Effector memory CD4-positive, alpha-beta T cell (primary cell): Measurements from ENCODE around the gene TUBD1.
"Not testable (repeated sequence)": the region's sequence is repeated elsewhere in the genome, so short reads cannot be mapped to it uniquely, and the experiment has no call there.

Experiments
- DNase-seq, 3 donors: peaks; one replicate each; pipeline ENCODE4 v3.0.0-alpha.2; 2020
- H3K27ac ChIP-seq: 2 replicates; pipeline ENCODE4 v1.7.0; 2013; ENCODE audit warnings: mild to moderate bottlenecking, low read length, moderate library complexity; ENCODE audit not compliant: insufficient read depth, poor library complexity, severe bottlenecking
- H3K27me3 ChIP-seq: replicated peaks from 2 replicates; pipeline ENCODE4 v1.7.0; 2013; ENCODE audit warnings: mild to moderate bottlenecking, low read length; ENCODE audit not compliant: insufficient read depth, control insufficient read depth, poor library complexity, severe bottlenecking
- H3K36me3 ChIP-seq: 2 replicates; pipeline ENCODE4 v1.7.0; 2013; ENCODE audit warnings: mild to moderate bottlenecking, low read length, moderate library complexity; ENCODE audit not compliant: control insufficient read depth, insufficient read depth
- H3K4me1 ChIP-seq: 2 replicates; pipeline ENCODE4 v1.7.0; 2013; ENCODE audit warnings: low read length, mild to moderate bottlenecking; ENCODE audit not compliant: control insufficient read depth, insufficient read depth, poor library complexity, severe bottlenecking
- H3K4me3 ChIP-seq: 2 replicates; pipeline ENCODE4 v1.7.0; 2013; ENCODE audit warnings: low read length, low read depth, mild to moderate bottlenecking; ENCODE audit not compliant: insufficient read depth, poor library complexity, severe bottlenecking
- H3K9me3 ChIP-seq: 2 replicates; pipeline ENCODE4 v1.7.0; 2013; ENCODE audit warnings: mild to moderate bottlenecking, low read length, moderate library complexity; ENCODE audit not compliant: control insufficient read depth

The TUBD1 gene

DNA sequence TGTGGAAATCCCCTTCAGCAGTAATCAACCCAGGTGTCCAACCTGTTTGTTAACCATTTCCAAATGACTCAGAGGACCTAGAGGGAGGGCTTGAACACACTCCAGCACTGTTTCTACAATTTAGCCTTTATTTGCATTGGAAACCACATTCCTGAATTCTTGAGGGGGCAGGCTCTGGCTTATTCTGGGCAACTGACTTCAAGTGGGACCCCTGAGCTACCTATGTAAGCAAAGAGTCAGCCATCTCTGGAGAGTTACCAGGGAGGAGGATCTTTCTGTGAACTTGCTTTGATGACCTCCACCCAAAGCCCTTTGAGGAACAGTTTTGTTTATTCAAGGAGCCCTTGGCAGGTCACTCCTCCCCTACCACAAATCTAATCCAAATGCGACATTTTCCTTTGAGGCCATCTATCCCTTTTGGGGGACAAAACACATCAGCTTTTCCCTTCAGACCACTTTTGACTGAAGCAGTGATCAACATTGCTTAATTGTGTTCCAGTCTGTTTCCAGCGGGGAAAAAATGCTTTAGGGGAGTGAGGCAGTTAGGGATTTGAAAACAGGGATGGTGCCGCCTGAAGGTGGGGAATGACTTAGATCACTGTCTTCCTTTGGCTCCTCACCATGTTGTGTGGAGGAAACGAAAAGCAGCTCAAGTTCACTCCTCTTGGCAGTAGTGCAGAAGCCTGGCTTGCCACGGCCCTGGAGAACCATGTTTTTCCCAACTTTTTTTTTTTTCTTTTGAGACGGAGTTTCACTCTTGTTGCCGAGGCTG, 46.2 kb downstream of the TUBD1 start:
- Histone ChIP-seq H3K36me3 (no peaks in the 10 kb centered on the region), H3K9me3 (no peaks in the 10 kb centered on the region), H3K4me3 (no peak overlapping the region), H3K27ac (peak overlapping the region; percentile 73), H3K27me3 (no peaks in the 10 kb centered on the region), H3K4me1 (peaks cover 39% of the 10 kb centered on the region)
- DNase-seq = no peak

GRCh38 chr17:59845595-59846393, 46.9 kb downstream of the TUBD1 start:
- no peaks in the 10 kb centered on the region for H3K9me3 ChIP-seq
- H3K27ac ChIP-seq = peak overlapping the region; percentile 73
- H3K36me3 ChIP-seq = no peaks in the 10 kb centered on the region
- DNase-seq = no peak
- peaks cover 39% of the 10 kb centered on the region for H3K4me1 ChIP-seq
- no peaks in the 10 kb centered on the region for H3K27me3 ChIP-seq
- H3K4me3 ChIP-seq = no peak overlapping the region

GRCh38 chr17:59844884-59845594, 47.7 kb downstream of the TUBD1 start:
- DNase-seq = no peak
- H3K36me3 ChIP-seq = peaks cover 2% of the 10 kb centered on the region
- H3K4me3 ChIP-seq = no peak overlapping the region
- peaks cover 39% of the 10 kb centered on the region for H3K4me1 ChIP-seq
- no peaks in the 10 kb centered on the region for H3K9me3 ChIP-seq
- H3K27ac ChIP-seq = peak overlapping the region; percentile 73
- no peaks in the 10 kb centered on the region for H3K27me3 ChIP-seq

DNA sequence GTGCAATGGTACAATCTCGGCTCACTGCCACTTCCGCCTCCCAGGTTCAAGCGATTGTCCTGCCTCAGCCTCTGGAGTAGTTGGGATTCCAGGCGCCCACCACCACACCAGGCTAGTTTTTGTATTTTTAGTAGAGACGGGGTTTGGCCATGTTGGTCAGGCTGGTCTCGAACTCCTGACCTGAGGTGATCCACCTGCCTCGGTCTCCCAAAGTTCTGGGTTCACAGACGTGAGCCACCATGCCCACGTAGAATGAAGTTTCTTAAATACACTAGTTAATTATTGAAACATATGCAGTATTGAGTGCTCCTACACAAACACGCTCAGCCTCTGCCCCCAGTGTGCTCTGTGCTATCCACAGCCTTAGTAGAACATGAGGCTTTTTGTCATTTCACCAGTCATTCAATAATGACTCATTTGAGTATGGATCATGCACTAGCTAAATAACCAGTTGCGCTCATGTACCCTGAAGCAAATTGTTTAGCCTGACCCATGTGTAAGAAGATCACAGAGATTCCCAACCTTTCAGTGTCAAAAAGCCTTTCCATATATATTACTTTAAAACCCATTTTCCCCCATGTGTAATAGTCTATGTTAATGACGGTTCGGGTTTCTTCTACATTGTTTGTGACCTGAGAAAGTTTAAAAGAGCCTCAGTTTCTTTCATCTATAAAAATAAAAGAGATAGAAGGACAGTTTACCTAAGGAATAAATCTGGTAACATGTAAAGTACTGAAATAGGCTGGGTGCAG, 49.7 kb downstream of the TUBD1 start:
- H3K27ac ChIP-seq = peak overlapping the region; percentile 91
- peaks cover 5% of the 10 kb centered on the region for H3K36me3 ChIP-seq
- H3K4me1 ChIP-seq = peaks cover 30% of the 10 kb centered on the region
- peak overlapping the region; percentile 7 for H3K4me3 ChIP-seq
- H3K9me3 ChIP-seq = no peaks in the 10 kb centered on the region
- DNase-seq = peak in 1 of 3 donors; percentile 30
- no peaks in the 10 kb centered on the region for H3K27me3 ChIP-seq

DNA sequence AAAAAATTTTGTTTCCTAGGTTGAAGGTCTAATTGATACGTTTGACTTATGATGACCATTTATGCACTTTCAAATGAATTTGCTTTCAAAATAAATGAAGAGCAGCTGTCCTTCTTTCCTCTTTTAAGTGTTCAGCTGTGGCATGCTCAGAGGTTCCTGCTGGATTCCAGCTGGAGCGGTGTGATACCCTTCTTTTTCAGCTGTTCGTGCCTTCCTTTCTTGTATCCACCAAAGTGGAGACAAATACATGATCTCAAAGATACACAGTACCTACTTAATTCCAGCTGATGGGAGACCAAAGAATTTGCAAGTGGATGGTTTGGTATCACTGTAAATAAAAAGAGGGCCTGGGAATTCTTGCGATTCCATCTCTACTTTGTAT, 50.9 kb downstream of the TUBD1 start:
- not testable (repeated sequence) for DNase-seq, H3K36me3 ChIP-seq, H3K9me3 ChIP-seq, H3K27me3 ChIP-seq
- Histone ChIP-seq H3K4me3 (peak overlapping the region; percentile 27), H3K4me1 (peaks cover 28% of the 10 kb centered on the region), H3K27ac (peak overlapping the region; percentile 91)

DNA sequence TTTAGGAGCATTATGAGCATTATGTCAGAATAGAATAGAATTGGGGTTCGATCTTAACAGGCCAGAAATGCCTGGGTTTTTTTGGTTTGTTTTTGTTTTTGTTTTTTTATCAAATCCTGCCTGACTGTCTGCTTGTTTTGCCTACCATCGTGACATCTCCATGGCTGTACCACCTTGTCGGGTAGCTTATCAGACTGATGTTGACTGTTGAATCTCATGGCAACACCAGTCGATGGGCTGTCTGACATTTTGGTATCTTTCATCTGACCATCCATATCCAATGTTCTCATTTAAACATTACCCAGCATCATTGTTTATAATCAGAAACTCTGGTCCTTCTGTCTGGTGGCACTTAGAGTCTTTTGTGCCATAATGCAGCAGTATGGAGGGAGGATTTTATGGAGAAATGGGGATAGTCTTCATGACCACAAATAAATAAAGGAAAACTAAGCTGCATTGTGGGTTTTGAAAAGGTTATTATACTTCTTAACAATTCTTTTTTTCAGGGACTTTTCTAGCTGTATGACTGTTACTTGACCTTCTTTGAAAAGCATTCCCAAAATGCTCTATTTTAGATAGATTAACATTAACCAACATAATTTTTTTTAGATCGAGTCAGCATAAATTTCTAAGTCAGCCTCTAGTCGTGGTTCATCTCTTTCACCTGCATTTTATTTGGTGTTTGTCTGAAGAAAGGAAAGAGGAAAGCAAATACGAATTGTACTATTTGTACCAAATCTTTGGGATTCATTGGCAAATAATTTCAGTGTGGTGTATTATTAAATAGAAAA, 51.5 kb downstream of the TUBD1 start:
- H3K9me3 ChIP-seq, DNase-seq, H3K27me3 ChIP-seq, H3K36me3 ChIP-seq: not testable (repeated sequence)
- Histone ChIP-seq H3K4me1 (peaks cover 23% of the 10 kb centered on the region), H3K27ac (peak overlapping the region; percentile 91), H3K4me3 (peak overlapping the region; percentile 76)

GRCh38 chr17:59840329-59841090, 52.2 kb downstream of the TUBD1 start:
- Histone ChIP-seq H3K27me3 (no peaks in the 10 kb centered on the region), H3K4me3 (peak overlapping the region; percentile 76), H3K27ac (peak overlapping the region; percentile 91), H3K4me1 (peaks cover 17% of the 10 kb centered on the region), H3K9me3 (no peaks in the 10 kb centered on the region), H3K36me3 (peaks cover 5% of the 10 kb centered on the region)
- DNase-seq = no peak

GRCh38 chr17:59839651-59840328, 53.0 kb downstream of the TUBD1 start:
- Histone ChIP-seq H3K27ac (peak overlapping the region; percentile 91), H3K27me3 (no peaks in the 10 kb centered on the region), H3K36me3 (peaks cover 5% of the 10 kb centered on the region), H3K4me1 (peaks cover 16% of the 10 kb centered on the region), H3K9me3 (no peaks in the 10 kb centered on the region), H3K4me3 (peak overlapping the region; percentile 76)
- no peak for DNase-seq
